Colonic mucosa (tissue), 4 donors: ENCODE data around the gene RPUSD3. TPM values are rescaled to one million over a fixed set of nuclear protein-coding genes. Genes with fewer than 3 reads are reported as not detected.
"Not testable (repeated sequence)": the region's sequence is repeated elsewhere in the genome, so short reads cannot be mapped to it uniquely, and the experiment has no call there.

Source experiments
- DNase-seq: peaks from one replicate; pipeline ENCODE4 v3.0.0-alpha.2; 2020
- H3K27ac ChIP-seq: fragments of 200-600 bp; one replicate; pipeline ENCODE4 v1.8.0; 2021
- H3K27me3 ChIP-seq: fragments of 200-600 bp; one replicate; pipeline ENCODE4 v1.8.0; 2021
- H3K36me3 ChIP-seq: fragments of 200-600 bp; one replicate; pipeline ENCODE4 v1.8.0; 2021
- H3K4me1 ChIP-seq: fragments of 200-600 bp; one replicate; pipeline ENCODE4 v1.8.0; 2021; ENCODE audit warnings: mild to moderate bottlenecking
- H3K4me3 ChIP-seq: fragments of 200-600 bp; one replicate; pipeline ENCODE4 v1.8.0; 2021
- H3K9ac ChIP-seq, 2 donors: one replicate each; pipeline ENCODE4 v1.7.0; 2013; ENCODE audit warnings: control low read depth in 2 of 2, low read depth in 2 of 2, low read length in 2 of 2
- H3K9me3 ChIP-seq: fragments of 200-600 bp; one replicate; pipeline ENCODE4 v1.8.0; 2021
- intact Hi-C: fragments of 100-400 bp; cut with DNase I; formaldehyde crosslinking; loops from one replicate; pipeline ENCODE4 v1.14.1; 2022
- total RNA-seq, 2 donors: library from RNA; stranded (reverse); fragmentation: NEBNext Ultra II Directional in 1 of 2; extraction: Animal tissue kit (Norgen Biotek cat#: 25700) in 1 of 2; gene quantifications; one replicate each; pipeline ENCODE4 v1.2.1, GENCODE V29; 2021
- TF ChIP-seq, protein P1 (sequence below): fragments of 200-600 bp; IDR thresholded peaks from one replicate; pipeline ENCODE4 v1.8.0; 2022; ENCODE audit warnings: antibody characterized with exemption, mild to moderate bottlenecking
- donor health status: healthy.
- donor health status: DM: no; HTN: no; CAD: no.
- donor health status: DM: no; HTN: no; CAD: no.

RPUSD3 gene
- total RNA-seq, 2 donors from 2014 or later = 24.8 to 42.9 TPM

DNA sequence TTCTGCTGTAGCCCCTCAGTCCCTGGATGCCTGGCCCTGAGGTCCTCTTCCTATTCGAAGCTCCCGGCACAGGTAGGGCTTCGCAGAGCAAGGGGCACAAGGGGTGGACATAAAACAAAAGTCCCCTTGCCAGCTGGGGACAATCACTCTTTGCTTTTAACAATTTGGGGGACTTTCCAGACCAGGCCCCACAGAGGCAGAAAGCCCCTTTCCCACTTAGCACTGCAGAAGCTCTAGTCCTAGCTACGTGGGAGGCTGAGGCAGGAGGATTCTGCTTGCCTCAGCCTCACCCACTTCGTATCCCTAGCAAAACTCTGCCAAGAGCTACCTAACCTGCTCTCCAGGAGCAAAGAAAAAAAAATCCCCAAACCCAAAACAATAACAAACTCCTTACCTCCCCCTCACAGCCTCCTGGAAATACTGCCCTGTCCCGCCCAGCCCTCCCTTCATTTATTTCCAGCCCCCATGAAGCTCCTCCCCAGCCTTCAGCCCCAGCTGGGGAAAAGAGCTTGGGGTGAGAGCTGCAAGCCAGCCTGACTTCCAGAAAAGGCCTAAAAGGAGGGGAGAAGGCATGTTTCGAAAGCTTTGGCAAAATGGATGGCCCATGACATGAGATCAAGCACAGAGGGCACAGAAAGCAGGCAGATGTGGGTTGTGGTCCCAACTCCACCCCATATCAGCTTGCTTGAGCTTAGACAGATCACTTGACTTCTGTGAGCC is 36.2 kb upstream of the RPUSD3 start, which contains the start of gene CIDEC:
CIDEC (minus strand) TSS at position 424 of the 720 bp plus-strand sequence. CDS start 1,767 bp downstream, outside the sequence.
- Histone ChIP-seq H3K27ac (no peak within 1 kb of the TSS), H3K4me1 (no peaks in the 10 kb centered on the region), H3K36me3 (no peaks in the 10 kb centered on the region), H3K4me3 (no peak within 1 kb of the TSS), H3K9ac (no peak within 1 kb of the TSS), H3K27me3 (no peaks in the 10 kb centered on the region), H3K9me3 (no peaks in the 10 kb centered on the region)
- TF ChIP-seq, protein P1, sequence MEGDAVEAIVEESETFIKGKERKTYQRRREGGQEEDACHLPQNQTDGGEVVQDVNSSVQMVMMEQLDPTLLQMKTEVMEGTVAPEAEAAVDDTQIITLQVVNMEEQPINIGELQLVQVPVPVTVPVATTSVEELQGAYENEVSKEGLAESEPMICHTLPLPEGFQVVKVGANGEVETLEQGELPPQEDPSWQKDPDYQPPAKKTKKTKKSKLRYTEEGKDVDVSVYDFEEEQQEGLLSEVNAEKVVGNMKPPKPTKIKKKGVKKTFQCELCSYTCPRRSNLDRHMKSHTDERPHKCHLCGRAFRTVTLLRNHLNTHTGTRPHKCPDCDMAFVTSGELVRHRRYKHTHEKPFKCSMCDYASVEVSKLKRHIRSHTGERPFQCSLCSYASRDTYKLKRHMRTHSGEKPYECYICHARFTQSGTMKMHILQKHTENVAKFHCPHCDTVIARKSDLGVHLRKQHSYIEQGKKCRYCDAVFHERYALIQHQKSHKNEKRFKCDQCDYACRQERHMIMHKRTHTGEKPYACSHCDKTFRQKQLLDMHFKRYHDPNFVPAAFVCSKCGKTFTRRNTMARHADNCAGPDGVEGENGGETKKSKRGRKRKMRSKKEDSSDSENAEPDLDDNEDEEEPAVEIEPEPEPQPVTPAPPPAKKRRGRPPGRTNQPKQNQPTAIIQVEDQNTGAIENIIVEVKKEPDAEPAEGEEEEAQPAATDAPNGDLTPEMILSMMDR = no peak
- no peak for DNase-seq
- intact Hi-C loops = no loop called here

DNA sequence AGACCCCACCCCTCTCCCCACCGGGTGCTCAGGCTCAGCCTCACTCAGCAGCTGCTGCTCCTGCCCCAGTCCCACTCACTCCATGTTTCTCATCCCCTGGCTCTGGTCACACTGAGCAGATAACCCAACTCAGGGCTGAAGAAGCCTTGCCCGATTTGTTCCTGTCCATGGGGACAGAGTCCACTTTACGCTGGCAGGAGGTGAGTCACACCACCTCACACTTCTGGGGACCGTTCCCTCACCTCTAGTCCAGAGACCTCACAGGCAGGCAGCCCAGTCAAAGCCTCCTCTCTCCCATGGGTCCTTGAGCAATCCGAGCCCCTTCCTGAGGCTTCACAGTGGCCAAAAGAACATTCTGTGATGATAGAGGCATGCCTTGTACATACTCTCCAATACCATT is 34.9 kb upstream of the RPUSD3 start:
- H3K36me3 ChIP-seq = no peaks in the 10 kb centered on the region
- TF ChIP-seq, protein P1 = no peak
- no peak overlapping the region for H3K4me3 ChIP-seq
- intact Hi-C loops = no loop called here
- H3K27me3 ChIP-seq = no peaks in the 10 kb centered on the region
- no peaks in the 10 kb centered on the region for H3K4me1 ChIP-seq
- no peak overlapping the region for H3K9ac ChIP-seq
- H3K9me3 ChIP-seq = no peaks in the 10 kb centered on the region
- peak; percentile 55 for DNase-seq
- H3K27ac ChIP-seq = no peak overlapping the region

DNA sequence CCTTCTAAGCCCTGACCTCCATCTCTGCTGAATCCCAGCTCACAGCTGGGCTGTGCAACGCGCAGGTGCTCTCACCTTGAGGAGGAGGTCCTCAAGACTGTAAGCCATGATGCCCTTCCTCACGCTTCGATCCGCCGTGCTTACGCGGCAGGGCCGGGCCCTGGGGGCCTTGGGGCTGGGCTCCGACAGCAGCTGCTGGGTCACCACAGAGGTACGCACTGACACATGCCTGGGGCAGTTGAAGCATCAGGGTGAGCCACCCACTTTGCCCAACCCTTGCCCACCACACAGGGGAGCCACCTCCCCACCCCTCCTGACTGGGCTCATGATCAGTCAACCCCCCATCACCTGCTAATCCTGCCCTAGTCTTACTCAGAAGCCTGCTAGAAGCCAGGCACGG is 33.2 kb upstream of the RPUSD3 start:
- no peaks in the 10 kb centered on the region for H3K4me1 ChIP-seq
- intact Hi-C loops = no loop called here
- no peaks in the 10 kb centered on the region for H3K27me3 ChIP-seq
- H3K27ac ChIP-seq = no peak overlapping the region
- no peak overlapping the region for H3K9ac ChIP-seq
- no peaks in the 10 kb centered on the region for H3K36me3 ChIP-seq
- DNase-seq = no peak
- TF ChIP-seq, protein P1 = no peak
- no peaks in the 10 kb centered on the region for H3K9me3 ChIP-seq
- no peak overlapping the region for H3K4me3 ChIP-seq

DNA sequence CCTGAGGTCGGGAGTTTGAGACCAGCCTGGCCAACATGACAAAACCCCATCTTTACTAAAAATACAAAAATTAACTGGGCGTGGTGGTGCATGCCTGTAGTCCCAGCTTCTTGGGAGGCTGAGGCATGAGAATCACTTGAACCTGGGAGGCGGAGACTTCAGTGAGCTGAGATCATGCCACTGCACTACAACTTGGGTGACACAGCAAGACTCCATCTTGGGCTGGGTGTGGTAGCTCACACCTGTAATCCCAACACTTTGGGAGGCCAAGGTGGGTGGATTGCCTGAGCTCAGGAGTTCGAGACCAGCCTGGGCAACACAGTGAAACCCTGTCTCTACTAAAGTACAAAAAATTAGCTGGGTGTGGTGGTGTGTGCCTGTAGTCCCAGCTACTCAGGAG is 32.4 kb upstream of the RPUSD3 start:
- H3K9ac ChIP-seq, H3K9me3 ChIP-seq, H3K27ac ChIP-seq, H3K27me3 ChIP-seq, H3K36me3 ChIP-seq, DNase-seq, intact Hi-C loops, H3K4me1 ChIP-seq, H3K4me3 ChIP-seq: not testable (repeated sequence)

DNA sequence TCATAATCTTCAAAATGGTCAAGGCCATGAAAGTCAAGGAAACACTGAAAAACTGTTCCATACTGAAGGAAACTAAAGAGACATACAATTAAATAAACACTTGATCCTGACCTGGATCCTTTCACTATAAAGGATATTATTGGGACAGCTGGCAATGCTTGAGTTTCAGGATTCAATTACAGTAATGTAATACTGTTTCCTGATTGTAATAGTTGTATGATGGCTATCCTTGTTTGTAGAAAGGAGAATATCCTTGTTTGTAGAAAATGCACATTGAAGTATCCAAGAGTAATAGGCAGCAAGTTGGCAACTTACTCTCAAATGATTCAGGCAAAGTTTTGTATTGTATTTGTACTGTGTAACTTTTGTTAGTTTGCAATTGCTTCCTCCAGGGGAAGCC is 31.6 kb upstream of the RPUSD3 start:
- no peaks in the 10 kb centered on the region for H3K9me3 ChIP-seq
- intact Hi-C loops = no loop called here
- H3K4me3 ChIP-seq = no peak overlapping the region
- TF ChIP-seq, protein P1 = no peak
- no peaks in the 10 kb centered on the region for H3K36me3 ChIP-seq
- no peak overlapping the region for H3K27ac ChIP-seq
- no peak for DNase-seq
- H3K27me3 ChIP-seq = no peaks in the 10 kb centered on the region
- H3K9ac ChIP-seq = no peak overlapping the region
- no peaks in the 10 kb centered on the region for H3K4me1 ChIP-seq

DNA sequence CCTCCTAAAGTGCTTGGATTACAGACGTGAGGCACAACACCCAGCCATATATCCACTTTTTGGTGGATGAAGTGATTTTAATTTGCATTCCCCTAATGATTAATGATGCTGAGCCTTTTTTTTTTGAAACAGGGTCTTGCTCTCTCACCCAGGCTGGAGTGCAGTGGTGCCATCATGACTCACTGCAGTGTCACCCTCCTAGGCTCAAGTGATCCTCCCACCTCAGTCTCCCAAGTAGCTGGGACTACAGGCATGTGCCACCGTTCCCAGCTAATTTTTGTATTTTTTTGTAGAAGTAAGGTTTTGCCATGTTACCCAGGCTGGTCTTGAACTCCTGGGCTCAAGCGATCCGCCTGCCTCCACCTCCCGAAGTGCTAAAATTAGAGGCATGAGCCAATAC is 28.3 kb upstream of the RPUSD3 start:
- H3K4me3 ChIP-seq, H3K4me1 ChIP-seq, H3K36me3 ChIP-seq, H3K9ac ChIP-seq, intact Hi-C loops, DNase-seq, H3K9me3 ChIP-seq, H3K27me3 ChIP-seq, H3K27ac ChIP-seq: not testable (repeated sequence)
